ENCODE data around the gene CTTN.
"Not testable (repeated sequence)": the region's sequence is repeated elsewhere in the genome, so short reads cannot be mapped to it uniquely, and the experiment has no call there.

Gene CTTN

GRCh38 chr11:70429428-70429705, 31.0 kb downstream of the CTTN start:
- no peak for DNase-seq (ENCODE audit: low read depth)

DNA sequence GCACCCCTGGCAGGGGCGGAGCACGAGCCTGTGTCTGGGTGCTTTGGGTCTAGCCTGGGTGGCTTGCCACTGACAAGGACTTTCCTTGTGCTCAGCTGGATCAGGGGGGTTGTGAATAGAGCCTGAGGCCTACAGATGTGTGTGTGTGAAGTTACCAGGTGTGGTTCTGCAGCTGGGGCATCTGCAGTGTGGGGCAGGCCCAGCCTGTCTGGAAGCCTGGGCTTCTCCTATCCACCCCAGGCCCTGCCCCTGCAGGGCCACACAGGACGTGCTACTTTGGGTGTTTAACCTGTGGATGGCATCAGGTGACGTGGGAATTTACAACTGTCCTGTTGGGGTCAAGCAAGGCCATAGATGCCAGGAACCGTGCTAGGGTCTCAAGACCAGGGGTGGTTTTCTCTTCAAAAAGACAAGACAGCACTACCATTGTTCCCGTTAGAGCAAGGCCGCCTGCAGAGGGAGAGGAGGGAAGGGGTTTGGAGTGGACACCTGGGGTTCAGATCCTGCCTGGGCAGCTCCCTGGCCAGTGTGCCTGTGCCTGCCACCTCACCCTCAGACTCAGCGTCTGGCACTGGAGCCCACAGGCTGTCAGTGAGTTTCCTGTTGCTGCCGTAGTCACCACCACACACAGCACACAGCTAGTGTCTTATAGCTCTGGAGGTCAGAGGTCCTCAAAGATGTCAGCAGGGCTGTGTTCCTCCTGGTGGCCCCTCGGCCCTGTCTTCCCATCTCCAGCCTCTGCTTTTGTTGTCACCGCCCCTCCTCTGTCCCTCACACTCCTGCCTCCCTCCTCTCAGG, 31.6 kb downstream of the CTTN start:
- DNase-seq (ENCODE audit: low read depth), result no peak

DNA sequence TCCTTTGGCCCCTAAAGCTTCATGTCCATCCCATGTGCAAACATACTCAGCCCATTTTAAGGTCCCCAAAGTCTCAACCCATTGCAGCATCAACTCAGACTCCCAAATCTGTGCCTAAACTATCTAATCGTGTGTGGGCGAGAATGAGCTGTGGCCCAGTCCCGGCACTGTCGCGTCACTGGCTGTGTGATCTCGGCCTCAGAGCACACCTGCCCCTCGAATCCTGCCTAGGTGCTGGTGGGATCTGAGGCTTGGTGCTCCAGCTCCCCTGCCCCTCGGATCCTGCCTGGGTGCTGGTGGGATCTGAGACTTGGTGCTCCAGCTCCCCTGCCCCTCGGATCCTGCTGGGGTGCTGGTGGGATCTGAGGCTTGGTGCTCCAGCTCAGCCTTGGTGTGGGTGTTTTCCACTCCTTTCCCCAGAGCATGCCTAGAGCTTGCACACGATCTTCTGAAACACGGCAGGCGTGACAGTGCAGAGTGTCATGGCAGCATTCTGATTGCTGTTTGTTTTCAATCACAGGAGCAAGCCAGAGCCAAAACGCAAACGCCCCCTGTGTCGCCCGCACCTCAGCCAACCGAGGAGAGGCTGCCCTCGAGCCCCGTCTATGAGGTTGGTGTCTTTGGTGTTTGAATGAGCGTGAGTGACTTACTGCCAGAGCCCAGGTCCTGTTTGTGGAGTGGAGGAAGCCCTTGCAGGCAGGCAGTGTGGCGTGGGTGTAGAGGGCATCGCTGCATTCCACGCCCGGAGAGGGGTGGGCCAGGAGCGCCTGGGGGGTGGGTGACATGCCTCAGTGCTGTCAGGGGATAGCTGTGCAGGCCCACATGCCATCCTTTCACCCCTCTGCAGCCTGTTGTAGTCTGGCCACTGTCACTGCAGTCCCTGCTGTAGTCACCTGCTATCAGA, 32.6 kb downstream of the CTTN start:
- DNase-seq (ENCODE audit: low read depth), result no peak

- DNase-seq (ENCODE audit: low read depth), result no peak
Observed at GRCh38 chr11:70431611-70432010, 33.3 kb downstream of the CTTN start.

- no peak for DNase-seq (ENCODE audit: low read depth)
Observed at GRCh38 chr11:70432065-70432464, 33.7 kb downstream of the CTTN start.

DNA sequence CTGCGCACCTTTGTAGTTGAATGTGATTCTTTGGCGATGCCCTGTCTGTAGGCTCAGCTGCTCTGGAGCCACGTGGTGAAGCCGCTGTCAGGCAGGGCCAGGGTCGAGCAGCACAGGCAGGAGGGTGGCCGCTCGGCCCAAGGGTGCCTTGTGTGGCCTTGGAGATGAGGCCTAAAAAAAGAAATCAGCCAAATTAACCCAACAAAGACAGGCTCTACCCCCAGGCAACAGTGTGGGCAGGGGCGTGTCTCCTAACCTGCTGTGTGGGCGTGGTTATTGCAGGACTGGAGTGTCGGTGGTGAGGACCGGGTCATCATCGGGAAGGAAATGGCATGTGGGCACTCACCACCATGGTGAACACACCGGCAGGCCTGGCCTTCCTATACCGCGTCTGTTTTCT, 34.3 kb downstream of the CTTN start:
- DNase-seq (ENCODE audit: low read depth), result no peak

GRCh38 chr11:70433038-70433437, 34.7 kb downstream of the CTTN start:
- DNase-seq (ENCODE audit: low read depth), result no peak

GRCh38 chr11:70433526-70433925, 35.2 kb downstream of the CTTN start:
- no peak for DNase-seq (ENCODE audit: low read depth)

DNA sequence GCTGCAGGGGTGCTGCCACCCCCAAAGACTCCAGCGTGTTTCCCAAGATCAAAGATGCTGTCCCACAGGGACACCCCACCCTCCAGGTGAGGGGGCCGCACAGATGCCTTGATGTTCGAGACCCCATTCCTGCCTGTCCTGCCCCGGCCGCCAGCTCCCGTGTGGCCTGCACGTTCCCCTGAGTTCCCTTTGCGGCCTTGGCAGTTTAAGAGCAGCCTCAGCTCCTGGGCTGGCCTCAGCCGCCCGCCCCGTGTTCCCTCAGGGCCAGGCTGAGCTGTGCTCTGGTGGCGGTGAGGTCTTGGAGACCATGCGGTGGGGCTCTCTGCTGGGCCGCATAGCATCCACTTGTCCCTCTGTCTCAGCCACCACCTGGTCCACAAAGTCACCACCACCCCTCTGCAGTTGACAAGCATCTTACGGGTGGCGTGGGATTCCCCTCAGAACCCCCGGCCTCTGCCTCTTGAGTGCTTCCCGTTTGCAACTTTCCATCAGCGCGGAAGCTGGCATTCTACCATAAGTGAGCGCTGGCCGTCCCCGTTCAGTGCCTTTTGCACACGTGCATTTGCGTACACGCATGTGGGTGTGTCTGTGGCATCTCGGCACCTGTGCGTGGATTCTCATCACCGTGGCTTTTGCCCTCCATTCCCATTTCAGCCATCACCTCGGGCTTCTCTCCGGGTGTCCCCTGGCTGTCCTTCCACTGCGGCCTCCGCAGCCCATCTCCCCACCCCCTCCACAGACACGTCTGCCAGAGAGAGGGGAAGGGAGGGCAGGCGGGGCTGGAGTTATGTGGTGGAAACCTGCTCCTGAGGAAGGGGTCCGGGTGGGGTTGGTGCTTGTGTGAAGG, 35.9 kb downstream of the CTTN start:
- DNase-seq (ENCODE audit: low read depth), result no peak

DNA sequence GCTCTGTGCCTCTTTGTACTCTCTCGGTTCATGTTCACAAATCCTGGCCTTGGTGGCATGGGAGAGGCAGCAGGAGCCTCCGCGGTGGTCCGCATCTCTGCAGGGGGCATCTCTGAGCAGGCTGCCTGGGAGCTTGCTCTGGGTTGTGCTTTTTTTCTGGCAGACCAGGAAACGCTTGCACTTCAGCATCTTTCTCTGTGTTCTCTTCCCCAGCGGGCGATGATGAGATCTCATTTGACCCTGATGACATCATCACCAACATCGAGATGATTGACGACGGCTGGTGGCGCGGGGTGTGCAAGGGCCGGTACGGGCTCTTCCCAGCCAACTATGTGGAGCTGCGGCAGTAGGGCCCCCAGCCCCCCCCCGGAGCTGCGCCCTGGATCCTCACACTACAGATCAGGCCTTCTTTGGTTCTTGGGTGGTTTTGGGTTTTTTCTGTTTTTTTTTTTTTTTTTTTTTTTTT, 36.5 kb downstream of the CTTN start:
- DNase-seq (ENCODE audit: low read depth), result no peak

DNA sequence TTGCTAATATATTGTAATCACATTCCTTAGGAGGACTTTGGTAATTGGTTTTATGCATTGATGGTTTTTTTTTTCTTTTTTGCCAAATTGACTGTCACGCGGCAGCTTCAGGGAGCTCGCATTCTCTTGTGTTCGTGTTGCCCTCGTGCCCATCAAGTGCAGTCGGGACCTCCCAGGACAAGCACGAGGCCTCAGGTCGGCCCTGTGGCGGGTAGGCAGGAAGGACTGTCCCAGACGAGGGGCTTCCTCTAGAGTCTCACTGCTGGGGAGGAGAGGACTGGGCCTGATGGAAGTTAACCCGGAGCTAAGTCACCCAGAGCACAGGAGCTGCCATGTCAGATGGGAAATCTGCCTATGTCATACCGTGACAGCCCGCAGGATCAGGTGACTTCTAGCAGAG, 37.0 kb downstream of the CTTN start:
- no peak for DNase-seq (ENCODE audit: low read depth)

DNA sequence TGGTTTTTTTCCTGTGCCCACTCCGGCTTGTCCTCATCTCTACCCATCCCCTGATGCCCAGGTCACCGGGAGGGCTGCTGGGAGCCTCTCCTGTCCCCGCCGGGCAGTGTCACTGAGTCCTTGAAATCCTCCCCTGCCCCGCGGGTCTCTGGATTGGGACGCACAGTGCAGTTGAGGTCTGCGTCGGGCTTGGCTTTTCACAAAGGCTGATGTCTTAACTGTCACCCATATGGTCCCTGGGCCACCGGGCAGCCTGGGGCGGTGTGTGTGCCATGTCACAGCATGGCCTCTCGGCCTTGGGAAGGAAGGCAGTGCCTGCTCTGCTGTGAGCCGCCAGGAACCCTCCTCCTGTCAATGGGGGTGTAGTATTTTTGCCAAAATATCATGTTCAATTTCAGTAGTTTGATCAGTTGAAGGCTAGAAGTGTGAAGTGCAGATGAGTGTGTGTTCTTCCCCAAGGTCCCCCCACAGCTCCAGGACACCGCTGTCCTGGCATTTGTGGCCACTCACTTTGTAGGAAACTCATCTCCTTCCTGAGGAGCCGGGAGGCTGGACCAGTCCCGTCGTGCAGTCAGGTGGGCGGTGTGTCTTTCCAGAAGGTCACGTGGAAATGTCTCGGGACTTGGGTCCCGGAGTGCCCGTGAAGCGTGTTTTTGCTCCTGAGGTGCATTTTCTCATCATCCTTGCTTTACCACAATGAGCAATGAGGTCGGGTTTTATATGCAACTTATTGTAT, 37.6 kb downstream of the CTTN start:
- DNase-seq (ENCODE audit: low read depth), result no peak

- no peak for DNase-seq (ENCODE audit: low read depth)
Observed at GRCh38 chr11:70436501-70436860, 38.2 kb downstream of the CTTN start.

DNA sequence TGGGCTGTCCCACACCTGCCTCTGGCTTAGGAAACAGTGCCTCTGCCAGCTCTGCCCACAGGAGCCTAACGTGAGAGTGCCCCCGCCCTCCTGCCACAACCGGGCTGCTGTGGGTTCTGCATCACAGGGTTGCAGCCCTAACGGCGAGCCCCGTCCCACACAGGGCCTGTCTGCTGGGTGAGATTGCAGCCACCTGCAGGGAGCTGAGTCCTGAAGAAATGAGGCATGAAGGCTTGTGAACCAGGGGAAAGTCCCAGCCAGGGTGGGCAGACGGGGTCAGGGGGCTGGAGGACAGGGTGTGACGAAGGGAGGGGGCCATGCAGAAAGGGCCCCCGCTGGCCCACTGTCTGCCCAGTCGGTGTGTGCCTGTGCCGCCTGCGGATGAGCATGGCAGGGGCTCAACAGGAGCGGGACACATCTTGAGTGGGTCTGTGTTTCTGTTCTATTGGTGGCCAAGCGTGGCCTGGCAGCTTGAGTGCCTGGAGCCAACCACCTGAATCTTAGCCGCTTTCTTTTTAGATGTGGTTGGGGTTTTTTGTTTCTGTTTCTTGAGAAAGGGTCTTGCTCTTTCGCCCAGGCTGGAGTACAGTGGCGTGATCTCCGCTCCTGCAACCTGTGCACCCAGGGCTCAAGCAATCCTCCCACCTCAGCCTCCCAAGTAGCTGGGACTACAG, 38.9 kb downstream of the CTTN start:
- DNase-seq (ENCODE audit: low read depth), result no peak

DNA sequence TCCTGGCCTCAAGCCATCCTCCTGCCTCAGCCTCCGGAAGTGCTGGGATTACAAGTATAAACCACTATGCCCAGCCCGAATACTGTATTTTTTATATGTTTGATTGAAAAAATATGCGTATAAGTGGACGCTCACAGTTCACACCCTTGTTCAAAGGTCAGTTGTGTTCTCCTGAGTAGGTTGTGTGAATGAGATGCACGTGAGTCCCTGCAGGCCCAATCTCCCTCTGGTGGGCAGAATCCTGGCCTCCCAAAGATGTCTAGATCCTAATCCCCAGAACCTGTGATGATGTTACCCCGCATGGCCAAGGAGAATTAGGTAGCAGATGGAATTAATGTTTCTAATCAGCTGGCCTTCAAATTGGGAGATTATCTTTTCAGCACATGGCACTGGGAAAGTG, 41.9 kb downstream of the CTTN start:
- DNase-seq (ENCODE audit: low read depth), result no peak

- no peak for DNase-seq (ENCODE audit: low read depth)
Observed at GRCh38 chr11:70443773-70444030, 45.4 kb downstream of the CTTN start.

- DNase-seq (ENCODE audit: low read depth), result no peak
Observed at GRCh38 chr11:70445091-70445490, 46.8 kb downstream of the CTTN start.

- DNase-seq (ENCODE audit: low read depth), result no peak
Observed at GRCh38 chr11:70445605-70446004, 47.3 kb downstream of the CTTN start.

- DNase-seq (ENCODE audit: low read depth), result no peak
Observed at GRCh38 chr11:70448983-70449567, 50.7 kb downstream of the CTTN start.

DNA sequence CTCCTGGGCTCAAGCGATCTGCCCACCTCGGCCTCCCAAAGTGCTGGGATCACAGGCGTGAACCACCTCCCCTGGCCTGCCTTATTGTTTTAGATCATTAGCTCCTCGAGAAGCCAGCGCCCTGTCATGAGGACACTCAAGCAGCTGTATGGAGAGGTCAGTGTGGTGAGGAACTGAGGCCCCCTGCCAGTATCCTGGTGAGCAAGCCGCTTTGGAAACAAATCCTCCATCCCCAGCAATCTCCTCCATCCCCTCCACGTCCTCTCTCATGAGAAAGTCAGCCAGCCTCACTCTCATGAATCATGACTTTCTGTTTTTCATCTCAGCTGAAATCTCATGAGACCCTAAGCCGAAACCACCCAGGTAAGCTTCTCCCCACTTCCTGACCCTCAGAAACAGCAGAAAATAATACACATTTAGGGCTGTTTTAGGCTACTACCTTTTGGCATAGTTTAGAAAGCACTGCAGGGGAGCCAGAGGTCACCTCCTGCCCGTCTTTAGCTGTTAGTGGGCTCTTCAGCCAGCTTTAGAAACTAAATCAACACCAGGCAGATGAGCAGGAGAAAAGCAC, 56.0 kb downstream of the CTTN start:
- no peak for DNase-seq (ENCODE audit: low read depth)

DNA sequence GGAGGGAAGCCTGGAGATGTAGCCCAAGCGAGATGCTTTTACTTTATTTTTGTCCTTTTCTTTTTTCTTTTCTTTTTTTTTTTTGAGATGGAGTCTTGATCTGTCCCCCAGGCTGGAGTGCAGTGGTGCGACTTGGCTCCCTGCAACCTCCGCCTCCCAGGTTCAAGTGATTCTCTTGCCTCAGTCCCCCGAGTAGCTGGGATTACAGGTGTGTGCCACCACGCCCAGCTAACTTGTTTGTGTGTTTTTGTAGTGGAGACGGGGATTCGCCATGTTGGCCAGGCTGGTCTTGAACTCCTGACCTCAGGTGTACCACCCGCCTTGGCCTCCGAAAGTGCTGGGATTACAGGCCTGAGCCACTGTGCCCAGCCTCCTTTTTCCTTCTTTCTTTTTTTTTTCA, 56.5 kb downstream of the CTTN start:
- not testable (repeated sequence) for DNase-seq (ENCODE audit: low read depth)
